Measurements from ENCODE around the gene PAK3.

Gene PAK3

DNA sequence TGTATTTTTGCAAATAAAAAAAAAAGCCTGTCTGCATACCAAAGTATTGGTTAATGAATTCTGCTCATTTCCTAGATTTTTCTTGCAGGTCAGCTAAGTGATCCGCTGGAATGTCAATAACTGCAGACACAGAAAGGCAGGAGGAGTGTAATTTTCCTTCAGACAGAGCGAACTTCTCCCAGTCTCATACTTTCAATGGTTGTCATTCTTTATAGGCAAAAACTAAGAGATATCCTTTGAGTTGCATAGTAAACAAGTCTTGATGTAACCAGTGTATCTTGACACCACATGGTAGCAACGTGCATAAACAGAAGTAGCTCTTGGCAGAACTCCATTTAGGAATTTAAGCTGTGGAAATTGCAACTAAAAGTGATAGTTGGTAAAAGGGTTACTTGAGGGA lies 166.1 kb downstream of the PAK3 start:
- no peak for DNase-seq (ENCODE audit: low read depth)

DNA sequence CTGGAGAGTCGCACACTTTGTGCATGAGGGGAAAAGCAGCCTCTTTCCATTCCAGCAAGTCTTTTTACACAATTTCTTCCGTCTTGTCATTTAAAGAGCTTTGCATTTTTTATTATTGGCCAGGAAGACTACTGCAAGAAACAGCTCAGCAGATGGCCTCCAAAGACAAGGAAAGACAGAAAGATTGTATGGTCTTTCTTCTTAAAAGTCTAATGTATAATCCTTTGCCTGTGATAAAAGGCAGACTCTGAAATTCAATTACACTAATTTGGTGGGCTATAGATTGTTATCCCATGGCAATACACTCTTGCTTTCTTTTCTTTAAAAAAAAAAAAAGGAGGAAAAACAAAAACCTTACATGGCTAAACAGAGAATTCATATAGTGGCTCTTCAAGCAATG lies 168.4 kb downstream of the PAK3 start:
- DNase-seq (ENCODE audit: low read depth), result no peak

DNA sequence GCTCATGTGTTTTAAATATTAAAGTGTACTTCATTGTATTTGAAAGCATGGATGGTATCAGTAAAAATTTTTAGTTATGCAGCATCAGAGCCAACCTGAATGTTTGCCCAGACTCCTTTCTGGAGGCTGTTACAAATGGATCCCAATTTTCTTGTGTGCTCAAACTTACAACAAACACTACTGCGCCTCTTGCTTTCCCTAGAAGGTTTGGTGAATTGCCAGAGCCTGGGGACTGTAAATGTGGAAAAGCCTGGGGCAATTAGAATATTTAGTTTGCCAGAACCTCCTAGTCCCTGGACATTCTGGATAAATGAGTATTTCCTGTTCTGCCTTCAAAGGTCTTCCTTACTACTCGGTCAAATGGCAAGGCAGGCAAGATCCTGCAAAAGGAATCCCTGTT lies 169.5 kb downstream of the PAK3 start:
- no peak for DNase-seq (ENCODE audit: low read depth)

DNA sequence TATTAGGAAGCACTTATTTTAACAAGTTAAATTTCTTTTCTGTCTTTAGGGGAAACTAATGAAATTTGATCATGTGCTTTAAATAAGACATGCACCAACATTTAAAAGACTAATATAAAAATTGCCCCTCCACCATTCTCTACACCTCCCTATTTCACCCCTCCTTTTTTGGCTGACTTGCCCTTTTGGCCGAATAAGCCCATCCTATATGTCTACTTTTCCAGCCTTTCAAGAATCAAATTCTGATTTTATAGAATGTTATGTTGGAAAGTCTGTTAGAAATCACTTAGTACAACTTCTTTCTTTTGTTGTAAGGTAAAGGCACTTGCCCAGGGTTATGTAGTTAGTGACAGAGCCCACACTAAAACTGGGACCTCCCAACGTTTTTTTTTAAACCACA lies 172.5 kb downstream of the PAK3 start:
- DNase-seq (ENCODE audit: low read depth), result no peak

DNA sequence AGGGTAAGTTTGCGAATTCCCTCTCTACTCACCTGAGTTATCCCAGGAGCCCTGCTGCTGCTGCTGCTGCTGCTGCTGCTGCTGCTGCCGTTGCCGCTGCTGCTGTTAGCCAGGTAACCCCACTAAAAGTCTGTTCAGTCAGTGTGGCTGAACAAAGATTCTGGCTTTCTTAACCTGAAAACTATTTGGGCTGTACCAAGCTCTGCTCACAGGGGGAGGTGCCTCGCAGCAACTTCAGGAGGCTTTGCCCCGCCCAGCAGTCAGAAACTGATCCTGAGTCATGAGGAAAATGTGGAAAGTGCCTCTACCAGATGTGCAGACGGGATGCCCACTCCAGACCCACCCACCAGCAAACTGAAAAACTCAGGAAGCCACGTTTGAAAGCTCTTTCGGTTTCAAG lies 174.3 kb downstream of the PAK3 start, which contains the start of gene CAPN6:
Gene CAPN6, minus strand, starts transcription at position 145 of the 400 bp plus-strand sequence. CDS start 6,547 bp downstream, outside the sequence.
- DNase-seq (ENCODE audit: low read depth), result no peak
